ENCODE measurements around the gene NBEAL2.

Gene NBEAL2

DNA sequence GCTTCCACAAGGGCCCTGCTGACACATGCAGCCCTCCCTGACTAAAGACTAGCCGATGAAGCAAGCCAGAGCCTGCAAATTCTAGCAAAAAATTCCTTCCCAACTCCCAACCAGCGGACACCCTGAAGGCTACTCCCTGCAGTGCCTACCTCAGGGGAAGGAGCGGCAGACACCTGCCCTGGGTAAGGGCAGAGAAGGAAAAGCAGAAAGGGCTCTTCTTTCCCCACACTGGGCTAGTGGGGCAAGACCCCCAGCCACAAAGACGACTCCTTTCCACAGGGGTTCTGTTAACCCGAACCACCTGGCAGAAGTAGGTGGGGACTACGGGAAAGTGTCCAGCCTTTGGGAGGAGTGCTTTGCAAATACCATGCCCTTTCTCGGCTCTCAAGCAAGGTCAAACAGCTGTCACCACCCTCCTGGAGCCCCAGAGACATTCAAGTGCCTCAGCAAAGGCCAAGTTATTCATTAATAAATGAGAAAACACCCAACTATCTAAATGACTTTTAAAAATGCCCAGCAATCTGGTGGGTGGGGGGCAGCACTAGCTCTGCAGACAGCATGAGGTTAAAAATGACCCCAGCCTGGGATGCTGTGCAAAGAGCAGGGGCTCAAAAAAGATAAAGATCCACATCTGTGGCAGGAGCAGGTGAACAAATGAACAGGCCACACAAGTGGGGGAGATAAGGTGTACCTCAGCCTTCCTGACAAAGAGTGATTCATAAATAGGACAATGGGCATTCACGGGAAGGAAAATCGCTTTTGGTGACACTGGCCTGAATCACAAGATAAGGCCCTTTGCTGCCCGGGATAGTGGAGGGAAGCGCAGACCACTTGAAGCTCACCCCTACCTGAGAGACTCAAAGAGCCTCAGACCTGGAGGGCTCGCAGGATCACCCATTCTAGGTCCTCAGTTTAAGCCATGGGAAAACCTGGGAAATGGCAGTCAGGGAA, 36.0 kb upstream of the NBEAL2 start:
- DNase-seq, result no peak

GRCh38 chr3:46944191-46944590, 35.3 kb upstream of the NBEAL2 start:
- no peak for DNase-seq

- DNase-seq, result no peak
Measured at GRCh38 chr3:46946416-46946815, 33.0 kb upstream of the NBEAL2 start.

GRCh38 chr3:46946856-46947545, 32.5 kb upstream of the NBEAL2 start:
- no peak for DNase-seq

DNA sequence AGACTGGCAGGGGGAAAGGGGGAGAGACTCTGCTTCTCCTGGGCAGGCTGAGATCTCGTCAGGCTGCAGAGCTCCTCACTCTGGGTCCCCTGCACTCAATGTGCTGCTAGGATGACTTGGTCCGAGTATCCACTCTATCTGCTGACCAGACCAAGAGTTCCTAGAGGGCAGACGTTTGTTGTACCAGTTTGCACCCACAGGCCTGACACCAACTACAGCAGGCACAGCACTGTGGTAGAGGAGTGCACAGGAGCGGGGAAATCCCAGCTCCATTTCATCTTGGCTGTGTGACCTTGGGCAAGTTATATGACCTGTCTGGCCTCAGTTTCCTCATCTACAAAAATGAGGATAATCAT, 31.9 kb upstream of the NBEAL2 start:
- no peak for DNase-seq

DNA sequence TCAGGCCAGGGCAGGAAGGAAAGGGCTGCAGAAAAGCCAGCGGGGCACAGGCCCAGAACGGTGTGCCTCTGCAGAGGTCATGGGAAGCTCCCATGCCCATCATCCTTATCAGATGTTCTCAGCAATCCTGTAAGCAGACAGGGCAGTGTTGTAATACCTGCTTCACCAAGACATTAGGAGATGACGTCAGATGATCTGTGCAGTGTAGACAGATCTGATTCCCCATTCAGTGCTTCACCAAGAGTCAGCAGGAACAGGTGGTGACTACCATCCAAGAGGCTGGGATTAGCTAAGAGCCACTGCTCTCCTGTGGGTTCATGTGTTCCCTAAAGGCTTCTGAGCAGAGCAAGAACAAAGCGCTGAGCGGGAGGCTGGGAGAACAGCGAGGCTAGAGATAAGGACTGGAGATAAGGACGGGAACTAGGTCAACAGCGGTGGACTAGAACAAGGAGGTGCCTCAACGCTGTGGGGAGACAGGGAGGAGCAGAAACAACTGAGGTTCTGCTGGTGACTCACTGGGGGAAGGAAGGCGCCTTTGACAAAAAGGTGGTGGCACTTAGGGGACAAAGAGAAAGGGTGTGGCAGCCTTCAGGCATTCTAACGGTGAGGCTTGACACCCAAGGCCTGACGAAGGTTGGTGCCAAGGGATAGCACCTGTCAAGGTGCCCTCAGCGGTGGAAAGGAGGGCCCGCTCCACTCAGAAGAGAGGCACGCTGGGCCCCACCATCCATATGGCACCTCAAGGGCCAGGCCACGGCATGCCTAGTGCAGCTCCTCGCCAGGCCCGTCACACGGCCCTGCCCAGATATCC, 31.3 kb upstream of the NBEAL2 start:
- no peak for DNase-seq

GRCh38 chr3:46948830-46949671, 30.4 kb upstream of the NBEAL2 start:
- DNase-seq, result no peak

DNA sequence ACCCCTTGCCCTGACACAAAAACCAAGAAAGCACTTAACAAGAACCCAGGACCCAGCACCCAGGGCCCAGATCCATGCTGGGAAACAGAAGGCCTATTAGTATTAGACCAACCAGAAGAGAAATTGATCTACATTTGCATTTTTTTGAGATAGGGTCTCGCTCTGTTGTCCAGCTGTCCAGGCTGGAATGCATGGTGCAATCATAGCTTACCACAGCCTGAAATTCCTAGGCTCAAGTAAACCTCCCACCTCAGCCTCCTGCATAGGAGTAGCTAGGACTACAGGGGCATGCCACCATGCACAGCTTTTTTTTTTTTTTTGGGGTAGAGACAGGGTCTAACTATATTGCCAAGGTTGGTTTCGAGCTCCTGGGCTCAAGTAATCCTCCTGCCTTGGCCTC, 29.3 kb upstream of the NBEAL2 start:
- DNase-seq, result no peak

DNA sequence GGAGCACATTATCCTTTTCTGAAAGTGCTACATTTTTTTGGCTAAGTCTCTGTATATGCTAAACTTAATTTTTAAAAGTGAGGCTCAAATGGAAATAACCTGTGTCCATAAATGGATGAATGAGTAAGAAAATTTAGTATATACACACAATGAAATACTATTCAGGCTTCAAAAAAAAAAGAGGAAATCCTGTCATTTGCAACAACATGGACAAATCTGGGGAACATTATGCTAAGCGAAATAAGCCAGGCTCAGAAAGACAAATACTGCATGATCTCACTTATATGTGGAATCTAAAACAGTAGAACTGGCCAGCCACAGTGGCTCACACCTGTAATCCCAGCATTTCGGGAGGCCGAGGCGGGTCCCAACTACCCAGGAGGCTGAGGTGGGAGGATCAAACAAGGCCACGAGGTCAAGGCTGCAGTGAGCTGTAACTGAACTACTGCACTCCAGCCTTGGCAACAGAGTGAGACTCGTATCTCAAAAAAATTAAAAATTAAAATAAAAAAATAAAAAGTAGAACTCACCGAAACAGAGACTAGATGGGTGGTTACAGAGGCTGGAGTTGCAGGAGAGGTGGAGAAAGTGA, 28.7 kb upstream of the NBEAL2 start:
- DNase-seq, result no peak

DNA sequence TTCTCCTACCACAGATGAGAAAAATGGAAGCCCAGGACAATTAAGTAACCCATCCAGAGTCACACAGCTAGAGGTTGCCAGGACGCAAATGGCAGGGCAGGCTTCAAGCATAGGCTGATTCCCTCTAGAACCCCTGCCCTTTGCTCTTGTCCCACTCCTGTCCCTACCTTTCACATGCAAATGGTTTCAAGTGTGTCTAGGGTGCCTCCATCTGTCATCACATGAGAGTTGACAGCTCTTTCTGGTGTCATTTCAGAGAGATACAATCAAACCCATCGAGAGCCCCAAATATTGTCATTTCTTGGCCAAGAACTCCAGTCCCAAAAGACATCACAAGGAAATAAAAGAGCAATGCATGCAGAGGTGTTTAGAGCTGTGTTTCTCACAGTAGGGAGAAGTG, 26.7 kb upstream of the NBEAL2 start:
- no peak for DNase-seq

- DNase-seq, result no peak
Measured at GRCh38 chr3:46953234-46954010, 26.0 kb upstream of the NBEAL2 start.

DNA sequence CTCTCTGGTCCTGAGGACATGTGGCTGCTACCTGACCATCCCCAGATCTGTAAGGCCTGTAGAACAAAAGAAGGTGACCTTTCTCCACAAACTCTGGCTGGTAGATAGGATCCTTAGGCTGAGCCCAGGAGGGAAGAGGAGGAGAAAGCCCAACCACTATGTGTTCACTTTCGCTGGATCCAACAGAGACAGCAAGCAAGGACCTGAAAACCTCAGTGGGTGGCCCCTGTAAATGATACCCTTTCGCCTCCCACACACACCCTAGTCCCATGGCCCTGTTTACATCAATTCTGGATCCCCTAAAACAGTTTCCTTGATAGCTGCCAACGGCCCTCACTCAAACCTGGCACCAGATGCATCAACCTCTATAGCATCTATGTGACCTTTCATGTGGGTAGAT, 25.3 kb upstream of the NBEAL2 start:
- no peak for DNase-seq

DNA sequence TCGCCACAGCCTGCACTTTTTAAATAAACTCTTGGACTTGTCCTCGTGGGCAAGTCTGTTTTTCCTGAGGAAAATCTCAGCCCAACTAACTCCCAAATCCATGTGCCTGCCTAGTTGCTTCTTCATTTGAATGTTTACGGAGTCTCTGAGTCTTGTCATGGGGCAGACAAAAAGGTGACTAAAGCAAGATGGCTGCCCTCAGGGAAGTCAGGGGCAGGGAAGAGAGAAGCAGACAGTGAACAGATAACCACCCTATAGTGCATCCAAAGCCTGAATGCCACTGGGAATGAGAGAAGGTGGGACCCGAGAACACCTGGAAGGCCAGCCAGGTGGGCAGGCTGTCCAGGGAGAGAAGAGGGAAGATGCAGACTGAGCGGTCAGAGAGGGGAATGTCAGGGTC, 24.3 kb upstream of the NBEAL2 start:
- no peak for DNase-seq

- DNase-seq, result no peak
Measured at GRCh38 chr3:46955801-46956259, 23.6 kb upstream of the NBEAL2 start.

DNA sequence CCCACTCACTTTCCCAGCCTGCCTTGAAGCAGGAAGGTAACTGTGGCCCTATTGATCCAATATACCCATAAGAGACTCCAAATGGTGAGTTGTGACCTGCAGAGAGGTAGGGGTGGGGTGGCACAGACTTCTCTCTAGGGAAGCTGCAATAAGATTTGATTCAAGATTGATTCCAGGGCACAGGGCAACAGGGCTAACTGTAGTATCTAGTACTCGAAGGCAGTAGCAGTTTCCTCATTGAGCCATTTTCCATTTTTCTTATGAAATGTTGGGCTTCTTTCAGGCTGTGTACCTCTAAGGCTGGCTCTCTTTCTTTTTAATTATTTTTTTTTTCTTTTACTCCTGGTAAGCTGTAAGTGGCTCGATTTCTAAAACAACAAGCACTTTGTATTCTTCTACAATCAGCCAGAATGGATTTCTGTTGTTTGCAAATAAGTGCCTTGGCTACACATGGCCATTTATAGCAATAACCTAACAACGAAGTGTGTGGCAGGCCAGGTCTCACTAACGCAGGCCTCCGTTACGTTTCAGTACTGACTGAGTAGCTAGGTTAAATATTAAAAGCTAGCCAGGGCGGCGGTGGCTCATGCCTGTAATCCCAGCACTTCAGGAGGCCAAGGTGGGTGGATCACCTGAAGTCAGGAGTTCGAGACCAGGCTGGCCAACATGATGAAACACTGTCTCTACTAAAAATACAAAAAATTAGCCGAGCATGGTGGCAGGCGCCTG, 22.2 kb upstream of the NBEAL2 start:
- no peak for DNase-seq

- no peak for DNase-seq
Measured at GRCh38 chr3:46958467-46959160, 20.9 kb upstream of the NBEAL2 start.

DNA sequence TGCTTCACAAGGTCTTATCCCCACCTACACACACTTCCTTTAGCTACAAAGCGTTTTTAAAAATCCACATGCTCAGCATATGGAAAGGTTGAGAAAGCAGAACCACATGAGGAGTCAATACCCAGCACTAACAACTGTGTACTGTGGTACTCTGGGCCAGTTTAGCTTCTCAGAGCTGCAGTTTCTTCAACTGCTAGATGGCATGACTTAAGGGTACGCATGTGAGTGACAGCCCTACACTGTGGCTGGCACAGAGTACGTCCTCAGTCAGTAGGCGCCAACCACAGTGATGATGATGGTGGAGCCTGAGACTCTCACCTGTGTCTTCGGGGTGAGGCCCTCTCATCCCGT, 20.3 kb upstream of the NBEAL2 start:
- DNase-seq, result no peak

- DNase-seq, result no peak
Measured at GRCh38 chr3:46960081-46960701, 19.3 kb upstream of the NBEAL2 start.

- DNase-seq, result no peak
Measured at GRCh38 chr3:46960835-46961234, 18.6 kb upstream of the NBEAL2 start.

Measured in NCI-H526 (cell line).